ENCODE data around the gene SYNDIG1. TPM values are rescaled to one million over a fixed set of nuclear protein-coding genes. Genes with fewer than 3 reads are reported as not detected.

SYNDIG1 gene
- total RNA-seq, 1 experiment from 2014 or later, result 5.4 TPM

- Histone ChIP-seq H4K8ac (replicated peaks; ENCODE audit: insufficient read length, low read depth, low read length) (no peak overlapping the region), H3K27me3 (ENCODE audit: insufficient read depth, low read length) (no peaks in the 10 kb centered on the region), H2BK20ac (ENCODE audit: low read depth, low read length, poor library complexity, severe bottlenecking) (no peak overlapping the region), H3K27ac (ENCODE audit: insufficient read length, low read depth, low read length) (no peak overlapping the region), H2AK5ac (ENCODE audit: insufficient read length, low read length) (no peak overlapping the region), H4K5ac (ENCODE audit: insufficient read length, low read depth, low read length) (no peak overlapping the region), H3K79me1 (ENCODE audit: insufficient read depth, low read depth, low read length, poor library complexity, severe bottlenecking) (no peaks in the 10 kb centered on the region), H3K14ac (ENCODE audit: insufficient read depth, low read length) (no peak overlapping the region), H3K79me2 (ENCODE audit: insufficient read depth, low read length) (no peaks in the 10 kb centered on the region), H3K4ac (ENCODE audit: low read depth, low read length) (no peak overlapping the region), H3K18ac (ENCODE audit: insufficient read length, low read depth, low read length) (no peak overlapping the region), H2BK15ac (ENCODE audit: low read depth, low read length) (no peak overlapping the region), H3K4me2 (ENCODE audit: insufficient read depth, insufficient read length, low read length) (no peak overlapping the region), H3K9me3 (ENCODE audit: control insufficient read depth, low read depth, low read length) (no peaks in the 10 kb centered on the region), H3T11ph (ENCODE audit: low read length) (no peak overlapping the region), H2BK120ac (ENCODE audit: low read depth, low read length, poor library complexity, severe bottlenecking) (no peak overlapping the region), H4K20me1 (ENCODE audit: control insufficient read depth, insufficient read depth, insufficient read length) (no peaks in the 10 kb centered on the region), H3K56ac (ENCODE audit: insufficient read length, low read depth, low read length) (no peak overlapping the region), H2BK5ac (ENCODE audit: insufficient read length, low read length) (no peak overlapping the region), H3K23ac (ENCODE audit: insufficient read length, low read depth, low read length) (no peak overlapping the region), H3K23me2 (ENCODE audit: insufficient read length, low read depth, low read length, poor library complexity, severe bottlenecking) (no peaks in the 10 kb centered on the region), H3K4me1 (ENCODE audit: insufficient read depth, low read length) (no peaks in the 10 kb centered on the region), H3K9ac (ENCODE audit: extremely low read depth, insufficient read length, low read length) (no peak overlapping the region), H4K91ac (ENCODE audit: insufficient read length, low read depth, low read length) (no peak overlapping the region), H2BK12ac (ENCODE audit: insufficient read length, low read depth, low read length) (no peak overlapping the region), H2AFZ (ENCODE audit: low read length) (no peak overlapping the region)
- no CpG with 5 or more reads among the region's 6 CpGs for WGBS (ENCODE audit: extremely low coverage, insufficient read length, low lambda C conversion rate)
- Mint-ChIP-seq H3K4me1 (no peaks in the 10 kb centered on the region), H3K4me3 (no peak overlapping the region), H3K36me3 (ENCODE audit: insufficient read depth in 1 of 3, low read depth in 3 of 3) (peaks cover under 1 to 2% (median 1%) of the 10 kb centered on the region in 3 experiments; a peak in 5 of 7 replicates), H3K27me3 (ENCODE audit: low read depth) (peaks cover 5% of the 10 kb centered on the region), H3K27ac (no peak overlapping the region; a peak in 1 of 7 replicates), H3K9me3 (peaks cover 5 to 7% of the 10 kb centered on the region in 2 experiments)
- DNase-seq, result no peak
- TF ChIP-seq CTCF (conservative IDR thresholded peaks at IDR 0.05), result no peak
Observed at GRCh38 chr20:24518515-24518914, 49.1 kb downstream of the SYNDIG1 start.
